PC-9 (cell line): ENCODE measurements around the gene DPH1. TPM values are rescaled to one million over a fixed set of nuclear protein-coding genes. Genes with fewer than 3 reads are reported as not detected.

ENCODE experiments used
- BruUV-seq: library from RNA; stranded (reverse); fragments of 400-500 nt; replicated peaks from 2 replicates; lab custom pipeline; 2021; lab: Mats Ljungman, UMichigan
- CTCF ChIA-PET: fragments of 300-600 bp; sonication (Branson Sonifier 250); formaldehyde crosslinking; loops from one replicate; lab custom pipeline; 2022; ENCODE audit warnings: antibody characterized with exemption; lab: Charles Lee
- POLR2A ChIA-PET: fragments of 300-600 bp; sonication (Branson Sonifier 250); formaldehyde crosslinking; loops from one replicate; lab custom pipeline; 2022; ENCODE audit warnings: antibody characterized with exemption; ENCODE audit not compliant: unreplicated experiment; lab: Charles Lee
- DNase-seq, 2 experiments: peaks; one replicate each; pipeline versions ENCODE4 v3.0.0 to v3.0.0-alpha.2; 2015 to 2022; ENCODE audit warnings: mixed read lengths in 1 of 2
- H2AFZ ChIP-seq: fragments of 200-600 bp; sonication (generic); 2 replicates; pipeline ENCODE4 v1.8.1; 2017; ENCODE audit warnings: antibody characterized with exemption
- H3F3A ChIP-seq: fragments of 200-600 bp; sonication (generic); 2 replicates; pipeline ENCODE4 v1.8.1; 2017; ENCODE audit warnings: antibody characterized with exemption, mild to moderate bottlenecking, low read depth; ENCODE audit not compliant: insufficient read depth
- H3K27ac ChIP-seq: fragments of 200-600 bp; sonication (generic); 2 replicates; pipeline ENCODE4 v1.6.1; 2016; ENCODE audit warnings: mixed run types
- H3K27me3 ChIP-seq: fragments of 200-600 bp; sonication (generic); 2 replicates; pipeline ENCODE4 v1.6.1; 2016; ENCODE audit warnings: low read depth, mixed run types; ENCODE audit not compliant: insufficient read depth
- H3K36me3 ChIP-seq: fragments of 200-600 bp; sonication (generic); 2 replicates; pipeline ENCODE4 v1.6.1; 2016; ENCODE audit warnings: low read depth, mixed run types
- H3K4me1 ChIP-seq: fragments of 200-600 bp; sonication (generic); replicated peaks from 2 replicates; pipeline ENCODE4 v1.6.1; 2016; ENCODE audit warnings: mixed run types; ENCODE audit not compliant: insufficient read depth
- H3K4me2 ChIP-seq: fragments of 200-600 bp; sonication (generic); 2 replicates; pipeline ENCODE4 v1.6.1; 2017; ENCODE audit warnings: mixed run types
- H3K4me3 ChIP-seq: fragments of 200-600 bp; sonication (generic); 2 replicates; pipeline ENCODE4 v1.6.1; 2016; ENCODE audit warnings: mixed run types
- H3K79me2 ChIP-seq: fragments of 200-600 bp; sonication (generic); 2 replicates; pipeline ENCODE4 v1.6.1; 2017; ENCODE audit warnings: low read depth, mixed run types
- H3K9me2 ChIP-seq: fragments of 200-600 bp; sonication (generic); 2 replicates; pipeline ENCODE4 v1.8.1; 2017; ENCODE audit warnings: mild to moderate bottlenecking; ENCODE audit not compliant: insufficient read depth
- H3K9me3 ChIP-seq: fragments of 200-600 bp; sonication (generic); 2 replicates; pipeline ENCODE4 v1.8.1; 2016; ENCODE audit warnings: low read depth; ENCODE audit not compliant: insufficient read depth
- H4K20me1 ChIP-seq: fragments of 200-600 bp; sonication (generic); 2 replicates; pipeline ENCODE4 v1.8.1; 2017; ENCODE audit not compliant: insufficient read depth
- EZH2 ChIP-seq: fragments of 200-600 bp; sonication (generic); IDR thresholded peaks from 2 replicates; pipeline ENCODE4 v1.8.0; 2017; ENCODE audit warnings: antibody characterized with exemption, low read depth
- intact Hi-C: fragments of 100-400 bp; cut with micrococcal nuclease; formaldehyde crosslinking; loops from one replicate; pipeline ENCODE4 v1.10.0; 2022; ENCODE audit not compliant: unreplicated experiment
- total RNA-seq: library from RNA; stranded (reverse); gene quantifications from 2 replicates; pipeline ENCODE4 v1.2.3, GENCODE V29; 2021
- TF ChIP-seq, protein P1 (sequence below): fragments of 200-600 bp; sonication (generic); conservative IDR thresholded peaks from 2 replicates; pipeline ENCODE4 v1.6.1; 2017; ENCODE audit warnings: mixed run types, antibody characterized with exemption, mild to moderate bottlenecking, moderate library complexity

The DPH1 gene
- total RNA-seq, 1 experiment from 2014 or later: 36.7 TPM

GRCh38 chr17:1985093-1985492, 44.9 kb upstream of the DPH1 start:
- ChIA-PET CTCF (no interaction called here), POLR2A (no interaction called here)
- Histone ChIP-seq H3K27ac (no peak overlapping the region), H3K27me3 (no peaks in the 10 kb centered on the region), H2AFZ (no peak overlapping the region), H3K36me3 (no peaks in the 10 kb centered on the region), H3K9me2 (no peaks in the 10 kb centered on the region), H3K9me3 (no peaks in the 10 kb centered on the region), H3K79me2 (no peaks in the 10 kb centered on the region), H3K4me1 (peaks cover 27% of the 10 kb centered on the region), H3K4me2 (no peak overlapping the region), H4K20me1 (no peaks in the 10 kb centered on the region), H3F3A (peaks cover 13% of the 10 kb centered on the region), H3K4me3 (no peak overlapping the region)
- intact Hi-C loops: no loop called here
- BruUV-seq: no TSS peak
- TF ChIP-seq EZH2: no peak
- TF ChIP-seq, protein P1, sequence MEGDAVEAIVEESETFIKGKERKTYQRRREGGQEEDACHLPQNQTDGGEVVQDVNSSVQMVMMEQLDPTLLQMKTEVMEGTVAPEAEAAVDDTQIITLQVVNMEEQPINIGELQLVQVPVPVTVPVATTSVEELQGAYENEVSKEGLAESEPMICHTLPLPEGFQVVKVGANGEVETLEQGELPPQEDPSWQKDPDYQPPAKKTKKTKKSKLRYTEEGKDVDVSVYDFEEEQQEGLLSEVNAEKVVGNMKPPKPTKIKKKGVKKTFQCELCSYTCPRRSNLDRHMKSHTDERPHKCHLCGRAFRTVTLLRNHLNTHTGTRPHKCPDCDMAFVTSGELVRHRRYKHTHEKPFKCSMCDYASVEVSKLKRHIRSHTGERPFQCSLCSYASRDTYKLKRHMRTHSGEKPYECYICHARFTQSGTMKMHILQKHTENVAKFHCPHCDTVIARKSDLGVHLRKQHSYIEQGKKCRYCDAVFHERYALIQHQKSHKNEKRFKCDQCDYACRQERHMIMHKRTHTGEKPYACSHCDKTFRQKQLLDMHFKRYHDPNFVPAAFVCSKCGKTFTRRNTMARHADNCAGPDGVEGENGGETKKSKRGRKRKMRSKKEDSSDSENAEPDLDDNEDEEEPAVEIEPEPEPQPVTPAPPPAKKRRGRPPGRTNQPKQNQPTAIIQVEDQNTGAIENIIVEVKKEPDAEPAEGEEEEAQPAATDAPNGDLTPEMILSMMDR: no peak
- no peak for DNase-seq

DNA sequence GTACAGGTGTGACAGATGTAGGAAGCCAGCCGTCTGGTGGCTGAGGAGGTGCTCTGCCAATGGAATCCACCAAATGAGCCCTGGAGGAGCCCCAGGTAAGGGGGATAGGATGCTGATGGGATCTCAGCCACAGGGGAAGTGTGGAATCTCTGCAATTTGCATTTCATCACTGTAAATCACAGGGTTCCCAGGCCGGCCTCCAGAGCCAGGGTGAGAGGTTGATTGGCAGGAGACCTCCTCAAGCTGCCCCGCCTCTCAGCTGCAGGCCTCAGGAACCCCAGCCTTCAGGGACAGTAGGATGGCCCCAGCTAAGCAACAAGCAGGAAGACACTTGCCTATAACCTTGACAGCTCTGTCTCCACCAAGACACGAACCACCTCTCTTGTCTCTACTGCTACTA, 44.3 kb upstream of the DPH1 start:
- H3K27me3 ChIP-seq: no peaks in the 10 kb centered on the region
- no peak overlapping the region for H2AFZ ChIP-seq
- H3K9me3 ChIP-seq: no peaks in the 10 kb centered on the region
- no peak overlapping the region for H3K4me3 ChIP-seq
- no peaks in the 10 kb centered on the region for H3K36me3 ChIP-seq
- ChIA-PET POLR2A (no interaction called here), CTCF (no interaction called here)
- no peak overlapping the region for H3K27ac ChIP-seq
- intact Hi-C loops: no loop called here
- no peaks in the 10 kb centered on the region for H3K79me2 ChIP-seq
- H3K4me2 ChIP-seq: no peak overlapping the region
- peaks cover 27% of the 10 kb centered on the region for H3K4me1 ChIP-seq
- BruUV-seq: no TSS peak
- H3F3A ChIP-seq: peaks cover 13% of the 10 kb centered on the region
- no peaks in the 10 kb centered on the region for H3K9me2 ChIP-seq
- TF ChIP-seq, protein P1: no peak
- TF ChIP-seq EZH2: no peak
- no peak for DNase-seq
- no peaks in the 10 kb centered on the region for H4K20me1 ChIP-seq

GRCh38 chr17:1986783-1987451, 43.0 kb upstream of the DPH1 start:
- no TSS peak for BruUV-seq
- Histone ChIP-seq H3F3A (peaks cover 13% of the 10 kb centered on the region), H3K9me2 (no peaks in the 10 kb centered on the region), H3K36me3 (no peaks in the 10 kb centered on the region), H3K4me3 (no peak overlapping the region), H2AFZ (no peak overlapping the region), H3K4me1 (peaks cover 20% of the 10 kb centered on the region), H3K9me3 (no peaks in the 10 kb centered on the region), H3K27ac (no peak overlapping the region), H3K79me2 (no peaks in the 10 kb centered on the region), H3K4me2 (no peak overlapping the region), H3K27me3 (no peaks in the 10 kb centered on the region), H4K20me1 (no peaks in the 10 kb centered on the region)
- CTCF ChIA-PET: interaction anchor here (0.7 kb wide), 1 partner anchor 30 kb away, joined by 3 read pairs; no protein-coding TSS in a partner anchor
- TF ChIP-seq EZH2: no peak
- TF ChIP-seq, protein P1: no peak
- intact Hi-C loops: no loop called here
- DNase-seq: no peak
- POLR2A ChIA-PET: no interaction called here
